Activated CD8-positive, alpha-beta memory T cell treated with anti-CD3 and anti-CD28 coated beads, Interleukin-2, amount 10 ng/mL, durations not matched to agents 7 days and 5 days (primary cell): ENCODE data around the gene TFDP2. TPM values are rescaled to one million over a fixed set of nuclear protein-coding genes. Genes with fewer than 3 reads are reported as not detected.
"Not testable (repeated sequence)": the region's sequence is repeated elsewhere in the genome, so short reads cannot be mapped to it uniquely, and the experiment has no call there.

ENCODE experiments used
- ATAC-seq: fragments of 150-1000 bp; cut with Tn5 transposase; one replicate; pipeline ENCODE4 v1.10.0; 2021; ENCODE audit warnings: moderate library complexity
- CTCF ChIA-PET: fragments of 350-600 bp; sonication (Branson Sonifier 250); formaldehyde crosslinking; loops from one replicate; lab custom pipeline; 2021; ENCODE audit warnings: antibody characterized with exemption; lab: Charles Lee
- DNase-seq: peaks from one replicate; pipeline ENCODE4 v3.0.0-alpha.2; 2020
- H3K27ac Mint-ChIP-seq: one replicate; pipeline ENCODE4 v1.8.0; 2021; ENCODE audit warnings: mild to moderate bottlenecking, mixed read lengths
- H3K27me3 Mint-ChIP-seq: one replicate; pipeline ENCODE4 v1.8.0; 2021; ENCODE audit warnings: mixed read lengths
- H3K36me3 Mint-ChIP-seq: one replicate; pipeline ENCODE4 v1.8.0; 2021; ENCODE audit warnings: mild to moderate bottlenecking, mixed read lengths
- H3K4me1 Mint-ChIP-seq: one replicate; pipeline ENCODE4 v1.8.0; 2021; ENCODE audit warnings: mixed read lengths
- H3K4me3 Mint-ChIP-seq: one replicate; pipeline ENCODE4 v1.8.0; 2021; ENCODE audit warnings: mild to moderate bottlenecking, moderate library complexity, mixed read lengths
- H3K9me3 Mint-ChIP-seq: one replicate; pipeline ENCODE4 v1.8.0; 2022; ENCODE audit warnings: low read depth, mixed read lengths
- total RNA-seq, 2 experiments: library from RNA; stranded (reverse); gene quantifications; one replicate each; pipeline ENCODE4 v1.2.3, GENCODE V29; 2021

The TFDP2 gene
- total RNA-seq, 2 experiments from 2014 or later = 29.0 to 33.7 TPM

- CTCF ChIA-PET = interaction anchor here (0.7 to 2.2 kb wide), 2 partner anchors 9 to 163 kb away, joined by 4 to 5 read pairs; no protein-coding TSS in a partner anchor
- Mint-ChIP-seq H3K4me3 (no peak overlapping the region), H3K9me3 (no peaks in the 10 kb centered on the region), H3K4me1 (no peaks in the 10 kb centered on the region), H3K36me3 (peaks cover 2% of the 10 kb centered on the region), H3K27ac (no peak overlapping the region), H3K27me3 (no peaks in the 10 kb centered on the region)
- DNase-seq (no peak), ATAC-seq (no peak)
Observed at GRCh38 chr3:142117056-142117851, 32.1 kb downstream of the TFDP2 start.

DNA sequence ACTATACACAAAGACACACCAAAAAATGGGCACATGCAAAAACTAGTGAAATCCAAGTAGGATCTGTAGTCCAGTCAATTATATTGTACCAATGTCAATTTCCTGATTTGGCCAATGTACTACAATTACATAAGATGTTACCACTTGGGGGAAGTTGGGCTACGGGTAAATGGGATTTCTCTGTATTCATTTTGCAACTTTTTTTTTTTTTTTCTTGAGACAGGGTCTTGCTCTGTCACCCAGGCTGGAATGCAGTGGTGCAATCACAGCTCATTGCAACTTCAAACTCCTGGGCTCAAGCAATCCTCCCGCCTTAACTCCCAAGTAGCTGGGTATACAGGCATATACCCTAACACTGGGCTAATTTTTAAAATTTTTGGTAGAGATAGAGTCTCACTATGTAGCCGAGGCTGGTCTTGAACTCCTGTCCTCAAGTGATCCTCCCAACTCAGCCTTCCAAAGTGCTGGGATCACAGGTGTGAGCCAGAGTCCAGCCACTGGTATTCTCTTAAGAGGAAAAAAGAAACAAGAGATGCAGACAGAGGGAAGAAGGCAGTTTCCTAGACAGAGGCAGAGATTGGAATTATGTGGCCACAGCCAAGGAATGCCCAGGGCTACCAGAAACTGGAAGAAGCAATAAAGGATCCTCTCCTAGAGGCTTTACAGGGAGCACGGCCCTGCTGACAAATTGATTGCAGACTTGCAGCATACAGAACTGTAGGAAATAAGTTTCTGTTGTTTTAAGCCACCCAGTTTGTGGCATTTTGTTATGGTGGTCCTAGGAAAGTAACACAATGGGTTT, 33.3 kb downstream of the TFDP2 start:
- H3K4me1 Mint-ChIP-seq = no peaks in the 10 kb centered on the region
- H3K36me3 Mint-ChIP-seq = peaks cover 2% of the 10 kb centered on the region
- H3K9me3 Mint-ChIP-seq = no peaks in the 10 kb centered on the region
- DNase-seq (no peak), ATAC-seq (no peak)
- no peak overlapping the region for H3K4me3 Mint-ChIP-seq
- H3K27ac Mint-ChIP-seq = no peak overlapping the region
- CTCF ChIA-PET = interaction anchor here (0.7 kb wide), 2 partner anchors 88 to 814 kb away, joined by 3 read pairs; no protein-coding TSS in a partner anchor
- H3K27me3 Mint-ChIP-seq = no peaks in the 10 kb centered on the region

DNA sequence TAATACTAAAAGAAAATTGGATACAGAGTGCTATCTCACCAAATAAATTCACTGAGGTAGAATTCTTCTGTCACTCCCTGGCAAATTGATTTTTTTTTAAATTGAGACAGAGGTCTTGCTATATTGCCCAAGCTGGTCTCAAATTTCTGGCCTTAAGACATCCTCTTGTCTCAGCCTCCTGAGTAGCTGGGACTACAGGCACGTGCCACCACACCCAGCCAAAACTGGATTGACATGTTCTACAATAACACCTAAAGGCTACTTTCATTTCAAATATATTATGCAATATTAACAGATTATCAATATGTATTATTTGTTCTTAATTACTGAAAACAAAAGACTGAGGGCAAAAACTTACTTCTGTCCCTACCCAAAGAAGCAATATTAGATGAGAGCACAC, 36.7 kb downstream of the TFDP2 start:
- Mint-ChIP-seq H3K4me3 (no peak overlapping the region), H3K27ac (no peak overlapping the region), H3K4me1 (no peaks in the 10 kb centered on the region), H3K27me3 (no peaks in the 10 kb centered on the region), H3K36me3 (no peaks in the 10 kb centered on the region), H3K9me3 (no peaks in the 10 kb centered on the region)
- DNase-seq (no peak), ATAC-seq (no peak)
- CTCF ChIA-PET = no interaction called here

DNA sequence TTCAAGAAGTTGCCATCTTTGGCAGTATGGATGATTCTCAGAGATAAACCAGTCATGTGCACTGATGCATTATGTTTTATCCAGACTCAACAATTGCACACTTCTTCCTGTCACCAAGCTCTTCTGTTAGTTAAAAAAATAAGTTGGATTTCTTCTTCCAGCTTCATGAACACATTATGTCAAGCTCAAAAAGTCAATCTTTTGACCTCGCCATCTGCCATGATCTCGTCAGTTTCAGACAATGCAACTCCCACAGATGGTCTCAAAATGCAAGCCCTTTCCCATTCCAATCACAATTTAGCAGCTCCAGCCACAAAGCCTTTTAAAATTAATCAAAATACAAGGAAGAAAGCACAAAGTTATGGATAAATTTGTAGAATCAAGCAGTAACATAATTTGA, 42.8 kb downstream of the TFDP2 start:
- ATAC-seq = no peak
- no peak for DNase-seq
- H3K36me3 Mint-ChIP-seq = no peaks in the 10 kb centered on the region
- no peak overlapping the region for H3K27ac Mint-ChIP-seq
- H3K9me3 Mint-ChIP-seq = no peaks in the 10 kb centered on the region
- H3K27me3 Mint-ChIP-seq = no peaks in the 10 kb centered on the region
- no peak overlapping the region for H3K4me3 Mint-ChIP-seq
- CTCF ChIA-PET = no interaction called here
- no peaks in the 10 kb centered on the region for H3K4me1 Mint-ChIP-seq

- DNase-seq (no peak), ATAC-seq (no peak)
- Mint-ChIP-seq H3K36me3 (no peaks in the 10 kb centered on the region), H3K4me3 (no peak overlapping the region), H3K27ac (no peak overlapping the region), H3K9me3 (no peaks in the 10 kb centered on the region), H3K4me1 (no peaks in the 10 kb centered on the region), H3K27me3 (no peaks in the 10 kb centered on the region)
- CTCF ChIA-PET = no interaction called here
Observed at GRCh38 chr3:142105991-142106390, 43.4 kb downstream of the TFDP2 start.

- Mint-ChIP-seq H3K4me3 (no peak overlapping the region), H3K9me3 (no peaks in the 10 kb centered on the region), H3K4me1 (no peaks in the 10 kb centered on the region), H3K27me3 (no peaks in the 10 kb centered on the region), H3K27ac (no peak overlapping the region), H3K36me3 (no peaks in the 10 kb centered on the region)
- ATAC-seq (no peak), DNase-seq (no peak)
- CTCF ChIA-PET = no interaction called here
Observed at GRCh38 chr3:142104763-142105162, 44.6 kb downstream of the TFDP2 start.

- ATAC-seq = no peak
- Mint-ChIP-seq H3K36me3 (no peaks in the 10 kb centered on the region), H3K9me3 (no peaks in the 10 kb centered on the region), H3K27me3 (no peaks in the 10 kb centered on the region), H3K27ac (no peak overlapping the region), H3K4me3 (no peak overlapping the region), H3K4me1 (peaks cover 9% of the 10 kb centered on the region)
- no peak for DNase-seq
- CTCF ChIA-PET = no interaction called here
Observed at GRCh38 chr3:142098964-142099363, 50.4 kb downstream of the TFDP2 start.

- no peaks in the 10 kb centered on the region for H3K27me3 Mint-ChIP-seq
- ATAC-seq = no peak
- peaks cover 9% of the 10 kb centered on the region for H3K4me1 Mint-ChIP-seq
- no peaks in the 10 kb centered on the region for H3K9me3 Mint-ChIP-seq
- CTCF ChIA-PET = no interaction called here
- no peak for DNase-seq
- H3K36me3 Mint-ChIP-seq = no peaks in the 10 kb centered on the region
- H3K27ac Mint-ChIP-seq = no peak overlapping the region
- H3K4me3 Mint-ChIP-seq = no peak overlapping the region
Observed at GRCh38 chr3:142097099-142097843, 52.1 kb downstream of the TFDP2 start.

- no peaks in the 10 kb centered on the region for H3K9me3 Mint-ChIP-seq
- CTCF ChIA-PET = no interaction called here
- DNase-seq (no peak), ATAC-seq (no peak)
- H3K27ac Mint-ChIP-seq = no peak overlapping the region
- H3K27me3 Mint-ChIP-seq = no peaks in the 10 kb centered on the region
- no peak overlapping the region for H3K4me3 Mint-ChIP-seq
- no peaks in the 10 kb centered on the region for H3K36me3 Mint-ChIP-seq
- peaks cover 9% of the 10 kb centered on the region for H3K4me1 Mint-ChIP-seq
Observed at GRCh38 chr3:142095841-142096240, 53.5 kb downstream of the TFDP2 start.

GRCh38 chr3:142088925-142089324, 60.4 kb downstream of the TFDP2 start:
- H3K4me1 Mint-ChIP-seq, H3K36me3 Mint-ChIP-seq, DNase-seq, H3K9me3 Mint-ChIP-seq, H3K27ac Mint-ChIP-seq, ATAC-seq, H3K27me3 Mint-ChIP-seq, H3K4me3 Mint-ChIP-seq, CTCF ChIA-PET: not testable (repeated sequence)

- H3K9me3 Mint-ChIP-seq = no peaks in the 10 kb centered on the region
- no peak overlapping the region for H3K4me3 Mint-ChIP-seq
- no peaks in the 10 kb centered on the region for H3K4me1 Mint-ChIP-seq
- no peak for ATAC-seq
- no peak for DNase-seq
- no peak overlapping the region for H3K27ac Mint-ChIP-seq
- CTCF ChIA-PET = no interaction called here
- H3K27me3 Mint-ChIP-seq = no peaks in the 10 kb centered on the region
- no peaks in the 10 kb centered on the region for H3K36me3 Mint-ChIP-seq
Observed at GRCh38 chr3:142088522-142088921, 60.8 kb downstream of the TFDP2 start.

GRCh38 chr3:142087676-142088075, 61.7 kb downstream of the TFDP2 start:
- Mint-ChIP-seq H3K4me1 (no peaks in the 10 kb centered on the region), H3K36me3 (no peaks in the 10 kb centered on the region), H3K9me3 (no peaks in the 10 kb centered on the region), H3K4me3 (no peak overlapping the region), H3K27me3 (no peaks in the 10 kb centered on the region), H3K27ac (no peak overlapping the region)
- CTCF ChIA-PET = no interaction called here
- no peak for ATAC-seq
- no peak for DNase-seq

DNA sequence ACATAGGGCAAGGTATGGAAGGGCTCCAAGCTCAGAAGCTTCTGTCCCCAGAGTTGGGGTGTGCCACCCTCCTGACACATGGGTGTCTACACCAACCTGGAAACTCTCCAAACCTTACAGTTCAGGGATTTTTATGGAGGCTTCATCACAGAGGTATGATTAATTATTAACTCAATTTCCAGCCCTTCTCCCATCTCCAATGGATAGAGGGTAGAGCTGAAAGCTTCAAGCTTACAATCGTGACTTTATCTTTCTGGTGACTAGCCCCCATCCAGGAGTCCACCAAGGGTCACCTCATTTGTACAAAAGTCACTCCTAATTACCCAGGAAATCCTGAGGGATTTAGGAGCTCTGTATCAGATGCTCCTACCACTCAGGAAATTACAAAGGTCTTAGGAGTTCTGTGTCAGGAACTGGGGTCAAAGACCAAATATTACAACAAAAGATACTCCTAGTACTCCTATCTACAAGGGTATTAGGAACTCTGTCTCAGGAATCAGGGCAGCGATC, 62.7 kb downstream of the TFDP2 start:
- no peak for DNase-seq
- H3K27me3 Mint-ChIP-seq = no peaks in the 10 kb centered on the region
- no peaks in the 10 kb centered on the region for H3K4me1 Mint-ChIP-seq
- ATAC-seq = no peak
- CTCF ChIA-PET = no interaction called here
- H3K4me3 Mint-ChIP-seq = no peak overlapping the region
- no peak overlapping the region for H3K27ac Mint-ChIP-seq
- no peaks in the 10 kb centered on the region for H3K9me3 Mint-ChIP-seq
- peaks cover 1% of the 10 kb centered on the region for H3K36me3 Mint-ChIP-seq
